ENCODE measurements around the gene GPHN.

DNA sequence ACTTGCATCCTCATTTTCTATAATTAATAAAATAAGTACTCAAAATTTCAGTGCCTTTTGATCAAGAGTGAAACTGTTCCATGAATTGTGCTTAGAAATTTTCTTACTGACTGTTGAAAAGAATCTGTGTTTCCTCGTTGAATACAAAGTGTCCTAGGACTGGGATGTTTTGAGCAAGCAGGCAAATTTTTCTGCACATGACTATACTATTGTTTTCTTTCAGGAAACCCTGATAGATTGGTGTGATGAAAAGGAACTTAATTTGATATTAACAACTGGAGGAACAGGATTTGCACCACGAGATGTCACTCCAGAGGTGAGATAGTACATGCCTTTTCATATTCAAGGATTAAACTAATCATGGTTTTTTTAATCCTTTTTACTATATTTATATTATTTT, 316.3 kb downstream of the GPHN start:
- no peak for TF ChIP-seq CTCF (IDR thresholded peaks at IDR 0.05)
- TF ChIP-seq EP300 (IDR thresholded peaks at IDR 0.05) = no peak

All from upper lobe of left lung (tissue), 4 donors.